Measurements from ENCODE around the gene WDR90.
A peak's percentile ranks its signal among the peaks of the same experiment; 100 is the strongest.

WDR90 gene

GRCh38 chr16:648071-648780, 939 bp upstream of the WDR90 start:
- peak; percentile 82 for TF ChIP-seq CTCF (IDR thresholded peaks at IDR 0.05; ENCODE audit: extremely low read depth, missing control alignments)
- DNase-seq (ENCODE audit: low spot score): peak; percentile 83

DNA sequence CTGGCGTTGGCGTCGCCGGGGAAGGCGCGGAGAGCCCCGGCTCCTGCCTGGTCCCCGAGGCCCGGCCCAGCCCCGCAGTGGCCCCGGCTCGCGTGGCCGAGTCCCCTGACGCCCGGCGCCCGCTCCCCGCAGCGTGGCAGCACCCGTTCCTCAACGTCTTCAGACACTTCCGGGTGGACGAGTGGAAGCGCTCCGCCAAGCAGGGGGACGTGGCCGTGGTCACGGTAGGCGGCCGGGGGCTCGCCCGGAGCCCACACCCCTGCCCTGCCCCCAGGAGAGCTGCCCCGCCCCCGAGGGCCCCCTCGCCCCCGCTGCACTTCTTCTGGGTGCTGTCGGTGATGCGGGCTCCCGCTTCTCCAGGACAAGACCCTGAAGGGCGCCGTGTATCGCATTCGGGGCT, 466 bp downstream of the WDR90 start:
- no peak for TF ChIP-seq CTCF (IDR thresholded peaks at IDR 0.05; ENCODE audit: extremely low read depth, missing control alignments)
- DNase-seq (ENCODE audit: low spot score): no peak

GRCh38 chr16:651844-652243, 2.7 kb downstream of the WDR90 start:
- TF ChIP-seq CTCF (IDR thresholded peaks at IDR 0.05; ENCODE audit: extremely low read depth, missing control alignments): no peak
- DNase-seq (ENCODE audit: low spot score): no peak

DNA sequence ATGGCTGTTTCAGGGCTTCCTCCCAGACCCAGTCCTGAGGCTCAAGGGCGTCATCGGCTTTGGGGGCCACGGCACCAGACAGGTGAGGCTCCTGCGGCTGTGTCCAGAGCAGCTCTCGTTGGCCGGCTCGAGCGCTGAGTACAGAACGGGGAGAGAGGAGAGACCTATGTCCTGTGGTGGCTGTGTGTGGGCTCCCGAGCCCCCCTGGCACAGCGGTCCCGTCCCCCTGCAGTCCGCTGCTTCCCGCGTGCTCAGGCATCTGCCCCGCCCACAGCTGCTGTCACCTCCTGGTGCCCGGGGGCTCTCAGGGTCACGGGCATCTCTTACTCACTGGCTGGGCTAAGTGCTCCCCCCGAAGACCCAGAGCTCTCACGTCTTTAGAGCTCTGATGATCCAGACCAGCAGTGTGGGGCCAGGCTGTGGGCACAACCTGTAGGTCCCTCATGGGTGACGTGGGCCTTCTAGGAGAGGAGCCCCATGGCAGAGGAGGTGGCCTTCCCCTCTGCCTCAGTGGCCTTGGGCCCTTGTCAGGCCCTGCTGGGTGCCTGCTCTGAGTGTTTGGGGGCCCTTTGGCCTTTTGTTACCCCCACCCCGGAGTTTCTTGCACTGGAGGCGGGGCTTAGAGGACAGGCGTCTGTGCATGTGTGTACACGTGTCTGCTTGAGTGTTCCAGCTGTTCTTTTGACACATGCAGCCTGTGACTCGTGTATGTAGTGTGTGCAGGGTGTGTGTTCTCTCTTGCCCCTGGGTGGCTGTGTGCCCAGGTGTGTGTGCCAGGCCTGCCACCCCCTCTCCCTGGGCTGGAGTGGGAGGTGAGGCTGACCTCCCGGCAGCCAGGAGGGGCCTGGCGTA, 3.5 kb downstream of the WDR90 start:
- DNase-seq (ENCODE audit: low spot score): no peak
- no peak for TF ChIP-seq CTCF (IDR thresholded peaks at IDR 0.05; ENCODE audit: extremely low read depth, missing control alignments)

DNA sequence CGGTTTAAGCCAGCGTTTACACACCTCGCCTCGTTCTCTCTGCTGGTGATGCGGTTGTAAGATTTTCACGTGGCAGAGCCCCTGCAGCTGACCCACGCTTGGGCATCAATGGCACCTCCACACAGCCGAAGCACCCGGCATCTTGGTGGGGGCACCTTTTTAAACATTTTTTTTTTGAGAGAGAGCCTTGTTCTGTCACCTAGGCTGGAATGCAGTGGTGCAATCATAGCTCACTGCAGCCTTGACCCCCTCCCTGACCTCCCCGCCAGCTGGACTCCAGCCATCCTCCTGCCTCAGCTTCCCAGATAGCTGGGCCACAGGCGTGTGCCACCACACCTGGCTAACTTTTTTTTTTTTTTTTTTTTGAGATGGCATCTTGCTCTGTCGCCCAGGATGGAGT, 4.9 kb downstream of the WDR90 start:
- no peak for TF ChIP-seq CTCF (IDR thresholded peaks at IDR 0.05; ENCODE audit: extremely low read depth, missing control alignments)
- no peak for DNase-seq (ENCODE audit: low spot score)

- no peak for DNase-seq (ENCODE audit: low spot score)
- no peak for TF ChIP-seq CTCF (IDR thresholded peaks at IDR 0.05; ENCODE audit: extremely low read depth, missing control alignments)
Measured at GRCh38 chr16:657487-657886, 8.3 kb downstream of the WDR90 start.
